ENCODE results near the gene ZNF143.
"Not testable (repeated sequence)": the region's sequence is repeated elsewhere in the genome, so short reads cannot be mapped to it uniquely, and the experiment has no call there.

ZNF143 gene

GRCh38 chr11:9473408-9473807, 12.6 kb downstream of the ZNF143 start:
- no peak for TF ChIP-seq ZNF274 (IDR thresholded peaks at IDR 0.05; ENCODE audit: low read depth, low read length)
- no peak overlapping the region for H3K4me3 ChIP-seq (ENCODE audit: low read length)

DNA sequence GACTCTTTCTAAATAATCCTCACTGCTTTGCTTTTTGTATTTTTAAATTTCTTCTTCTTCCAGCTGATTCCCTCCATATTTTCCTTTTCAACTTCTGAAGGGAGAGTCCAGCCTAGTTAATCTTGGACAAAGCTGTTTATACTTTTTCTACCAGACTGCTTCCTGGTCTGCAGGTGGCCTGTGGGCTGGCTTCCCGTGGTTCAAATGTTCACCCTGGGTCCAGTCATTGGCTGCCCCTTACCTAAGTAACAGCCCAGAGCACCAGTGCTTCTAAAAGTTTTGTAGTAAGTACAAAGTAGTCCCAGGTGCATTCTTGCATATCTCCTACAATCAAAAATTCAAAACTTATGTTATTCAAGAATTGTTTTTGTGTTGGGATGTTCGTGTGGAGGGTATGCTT, 19.1 kb downstream of the ZNF143 start:
- no peak for TF ChIP-seq ZNF274 (IDR thresholded peaks at IDR 0.05; ENCODE audit: low read depth, low read length)
- H3K4me3 ChIP-seq (ENCODE audit: low read length): no peak overlapping the region

DNA sequence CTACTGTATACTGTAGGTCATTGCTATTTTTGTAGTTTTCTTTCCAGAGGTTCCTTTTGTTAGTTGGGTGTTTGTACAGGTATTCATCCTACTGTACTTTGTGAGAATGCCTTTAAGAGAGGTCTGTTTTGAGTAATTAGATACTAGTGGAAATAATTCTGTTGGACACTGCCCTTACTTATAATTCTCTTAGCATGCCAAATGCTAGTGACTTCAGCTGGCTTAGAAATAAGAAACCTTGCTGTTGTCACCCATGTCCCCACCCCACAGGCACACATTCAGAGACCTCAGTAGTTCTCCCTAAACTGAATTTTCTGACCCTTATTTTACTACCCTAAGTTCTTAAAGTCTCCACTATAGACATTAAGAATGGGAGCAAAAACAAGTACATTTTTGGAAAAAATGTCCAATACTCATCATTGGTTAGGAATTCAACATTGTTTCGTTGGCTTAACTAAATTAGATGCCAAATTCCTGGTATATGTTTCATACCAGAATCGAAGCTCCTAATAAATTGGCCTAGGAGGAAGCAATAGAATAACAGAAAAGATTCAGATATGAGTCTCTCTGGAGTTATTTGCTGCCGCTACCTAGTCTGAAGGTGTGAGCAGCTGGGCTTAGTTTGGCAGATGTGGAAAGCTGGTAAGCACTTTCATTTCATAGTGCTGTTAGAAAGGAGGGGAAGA, 28.4 kb downstream of the ZNF143 start:
- H3K4me3 ChIP-seq (ENCODE audit: low read length): no peak overlapping the region
- no peak for TF ChIP-seq ZNF274 (IDR thresholded peaks at IDR 0.05; ENCODE audit: low read depth, low read length)

DNA sequence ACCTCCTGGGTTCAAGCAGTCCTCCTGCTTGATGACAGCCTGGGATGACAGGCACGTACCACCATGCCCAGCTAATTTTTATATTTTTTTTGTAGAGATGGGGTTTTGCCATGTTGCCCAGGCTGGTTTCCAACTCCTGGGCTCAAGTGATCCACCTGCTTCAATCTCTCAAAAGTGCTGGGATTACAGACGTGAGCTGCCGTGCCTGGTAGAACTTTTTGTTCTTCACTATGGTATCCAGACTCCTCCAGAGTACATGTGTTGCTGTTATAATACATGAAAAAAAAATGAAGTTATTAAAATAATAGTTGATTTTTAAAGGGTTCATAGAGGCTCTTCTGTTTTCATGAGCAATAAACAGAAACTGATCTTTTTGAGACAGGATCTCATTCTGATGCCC, 29.6 kb downstream of the ZNF143 start:
- H3K4me3 ChIP-seq (ENCODE audit: low read length): no peak overlapping the region
- no peak for TF ChIP-seq ZNF274 (IDR thresholded peaks at IDR 0.05; ENCODE audit: low read depth, low read length)

- no peak overlapping the region for H3K4me3 ChIP-seq (ENCODE audit: low read length)
- no peak for TF ChIP-seq ZNF274 (IDR thresholded peaks at IDR 0.05; ENCODE audit: low read depth, low read length)
These were observed 32.7 kb downstream of the ZNF143 start for GRCh38 chr11:9493492-9493891.

- no peak overlapping the region for H3K4me3 ChIP-seq (ENCODE audit: low read length)
- no peak for TF ChIP-seq ZNF274 (IDR thresholded peaks at IDR 0.05; ENCODE audit: low read depth, low read length)
These were observed 33.5 kb downstream of the ZNF143 start for GRCh38 chr11:9494316-9494715.

GRCh38 chr11:9495803-9496514, 35.1 kb downstream of the ZNF143 start:
- no peak overlapping the region for H3K4me3 ChIP-seq (ENCODE audit: low read length)
- no peak for TF ChIP-seq ZNF274 (IDR thresholded peaks at IDR 0.05; ENCODE audit: low read depth, low read length)

GRCh38 chr11:9498457-9499078, 37.8 kb downstream of the ZNF143 start:
- TF ChIP-seq ZNF274 (IDR thresholded peaks at IDR 0.05; ENCODE audit: low read depth, low read length): no peak
- no peak overlapping the region for H3K4me3 ChIP-seq (ENCODE audit: low read length)

GRCh38 chr11:9506489-9507276, 45.9 kb downstream of the ZNF143 start:
- no peak overlapping the region for H3K4me3 ChIP-seq (ENCODE audit: low read length)
- TF ChIP-seq ZNF274 (IDR thresholded peaks at IDR 0.05; ENCODE audit: low read depth, low read length): no peak

DNA sequence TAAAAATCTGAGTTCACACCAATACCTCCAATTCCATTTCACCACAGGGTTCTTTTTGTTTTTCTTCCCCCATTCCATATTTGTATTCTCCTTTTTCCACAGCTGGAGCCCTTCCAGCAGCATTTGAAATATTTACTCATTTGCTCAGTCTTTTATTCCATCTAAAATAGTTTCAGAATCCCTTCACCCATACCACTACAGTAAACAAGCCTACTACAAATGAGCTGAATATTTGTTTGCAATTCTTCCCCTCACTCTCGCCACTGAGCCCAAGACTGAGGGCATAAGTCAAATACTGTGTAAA, 46.4 kb downstream of the ZNF143 start:
- no peak for TF ChIP-seq ZNF274 (IDR thresholded peaks at IDR 0.05; ENCODE audit: low read depth, low read length)
- H3K4me3 ChIP-seq (ENCODE audit: low read length): no peak overlapping the region

GRCh38 chr11:9509041-9509440, 48.2 kb downstream of the ZNF143 start:
- TF ChIP-seq ZNF274 (IDR thresholded peaks at IDR 0.05; ENCODE audit: low read depth, low read length): no peak
- no peak overlapping the region for H3K4me3 ChIP-seq (ENCODE audit: low read length)

DNA sequence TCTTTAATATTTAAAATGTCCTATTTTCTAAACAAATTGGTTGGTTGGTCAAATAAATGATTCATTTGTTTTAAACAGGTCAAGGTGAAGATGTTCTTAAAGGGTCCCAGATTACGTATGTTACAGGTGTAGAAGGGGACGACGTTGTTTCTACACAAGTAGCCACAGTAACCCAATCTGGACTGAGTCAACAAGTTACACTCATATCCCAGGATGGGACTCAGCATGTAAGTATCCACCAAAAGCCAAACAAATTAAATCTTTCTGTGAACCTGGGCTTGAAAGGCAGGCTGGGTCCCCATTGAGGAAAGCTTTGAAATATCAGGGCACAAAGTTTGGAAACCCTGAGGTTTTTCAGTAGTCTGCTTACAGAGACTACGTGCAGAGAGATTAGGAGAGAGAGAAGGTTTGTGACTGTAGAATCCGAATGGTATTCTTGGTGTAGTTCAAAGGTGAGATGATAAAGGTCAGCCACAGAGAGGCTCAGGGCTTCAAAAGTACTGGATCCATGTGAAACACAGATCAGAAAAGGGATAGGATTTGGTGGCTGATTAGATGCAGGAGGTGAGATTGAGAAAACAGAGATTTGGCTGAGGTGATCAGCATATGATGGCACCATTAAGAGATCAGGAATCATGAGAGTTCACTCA, 51.7 kb downstream of the ZNF143 start:
- no peak overlapping the region for H3K4me3 ChIP-seq (ENCODE audit: low read length)
- no peak for TF ChIP-seq ZNF274 (IDR thresholded peaks at IDR 0.05; ENCODE audit: low read depth, low read length)

DNA sequence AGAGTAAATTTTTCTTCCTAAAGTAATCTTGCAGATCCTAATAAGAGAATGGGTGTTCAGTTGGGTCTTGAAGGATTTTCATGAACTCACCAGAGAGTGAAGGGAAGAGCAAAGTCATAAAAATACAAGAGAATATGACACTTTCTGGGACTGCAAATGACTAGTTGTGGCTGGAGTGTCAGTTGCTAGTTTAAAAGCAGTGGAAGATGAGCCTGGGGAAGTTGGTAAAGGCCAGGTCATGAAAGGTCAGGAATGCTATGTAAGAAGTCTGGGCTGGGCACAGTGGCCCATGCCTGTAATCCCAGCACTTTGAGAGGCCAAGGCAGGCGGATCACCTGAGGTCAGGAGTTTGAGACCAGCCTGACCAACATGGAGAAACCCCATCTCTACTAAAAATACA, 53.8 kb downstream of the ZNF143 start:
- H3K4me3 ChIP-seq (ENCODE audit: low read length): not testable (repeated sequence)

- H3K4me3 ChIP-seq (ENCODE audit: low read length): no peak overlapping the region
- TF ChIP-seq ZNF274 (IDR thresholded peaks at IDR 0.05; ENCODE audit: low read depth, low read length): no peak
These were observed 55.3 kb downstream of the ZNF143 start for GRCh38 chr11:9516113-9516512.
